ENCODE results near the gene POU2AF3.

Gene POU2AF3

DNA sequence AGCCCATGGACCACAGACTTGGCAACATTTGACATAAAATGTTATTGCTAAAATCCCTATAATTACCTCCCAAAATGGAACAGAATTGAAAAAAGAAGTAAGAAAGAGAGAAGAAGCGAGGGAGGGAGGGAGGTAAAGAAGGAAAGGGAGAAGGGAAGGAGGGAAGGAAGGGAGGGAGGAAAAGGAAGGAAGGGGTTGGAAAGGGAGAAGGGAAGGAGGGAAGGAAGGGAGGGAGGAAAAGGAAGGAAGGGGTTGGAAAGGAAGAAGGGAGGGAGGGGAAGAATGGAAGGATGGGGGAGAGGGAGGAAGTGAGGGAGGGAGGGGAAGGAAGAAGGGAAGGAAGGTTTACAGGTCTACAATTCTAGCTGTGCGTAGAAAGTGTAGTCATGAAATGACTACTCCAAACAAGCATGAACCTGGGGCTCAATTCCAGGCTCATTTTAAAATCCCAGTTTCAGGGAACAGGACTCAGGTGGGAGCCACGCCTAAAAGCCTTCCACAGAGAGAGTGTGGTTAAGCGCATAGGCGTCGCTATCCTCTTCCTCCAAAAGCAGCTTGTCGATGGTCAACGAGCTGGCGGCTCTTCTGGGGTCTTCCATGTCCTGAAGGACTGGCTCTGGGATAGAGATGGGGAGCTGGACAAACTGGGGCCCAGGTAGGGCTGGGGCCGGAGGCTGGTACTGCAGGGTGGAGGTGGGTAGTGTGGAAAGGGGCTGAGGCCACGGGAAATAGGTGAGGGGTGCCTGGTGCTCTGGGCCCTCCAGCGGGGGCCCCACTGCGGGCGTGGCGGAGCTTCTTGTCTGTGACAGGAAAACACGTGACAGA lies 55.6 kb downstream of the POU2AF3 start:
- no peak for DNase-seq

DNA sequence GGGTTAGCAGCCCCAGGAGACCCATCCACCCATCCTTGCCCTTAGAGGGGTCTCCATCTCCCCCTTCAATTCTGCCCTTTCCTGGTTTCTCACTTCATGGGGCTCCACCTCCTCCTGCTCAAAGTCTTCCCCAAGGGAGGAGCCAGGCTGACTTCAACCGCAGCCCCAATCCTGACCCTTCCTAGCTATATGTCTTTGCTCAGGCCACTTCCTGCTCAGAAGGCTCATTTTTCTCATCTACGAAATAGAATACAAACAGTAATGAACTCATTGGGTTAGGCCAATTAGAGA lies 56.2 kb downstream of the POU2AF3 start:
- no peak for DNase-seq

DNA sequence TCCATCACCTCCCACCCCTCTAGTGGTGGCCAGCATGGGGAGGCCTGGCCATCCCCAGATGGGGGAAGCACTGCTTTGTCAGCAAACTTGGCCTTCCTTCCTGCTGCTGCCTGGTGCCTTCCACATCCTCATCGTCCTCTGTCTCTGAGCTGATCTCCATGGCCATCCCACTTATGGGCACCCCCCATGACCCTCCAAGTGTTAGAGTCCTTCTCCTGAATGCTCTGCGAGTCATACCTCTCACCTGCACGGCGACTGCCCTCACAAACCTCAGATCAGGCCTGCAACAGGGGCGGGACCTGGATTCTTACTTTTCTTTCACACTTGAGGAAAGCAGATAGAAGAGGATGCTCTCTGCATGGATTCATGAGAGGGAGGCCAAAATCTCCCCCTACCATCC lies 56.8 kb downstream of the POU2AF3 start:
- no peak for DNase-seq

DNA sequence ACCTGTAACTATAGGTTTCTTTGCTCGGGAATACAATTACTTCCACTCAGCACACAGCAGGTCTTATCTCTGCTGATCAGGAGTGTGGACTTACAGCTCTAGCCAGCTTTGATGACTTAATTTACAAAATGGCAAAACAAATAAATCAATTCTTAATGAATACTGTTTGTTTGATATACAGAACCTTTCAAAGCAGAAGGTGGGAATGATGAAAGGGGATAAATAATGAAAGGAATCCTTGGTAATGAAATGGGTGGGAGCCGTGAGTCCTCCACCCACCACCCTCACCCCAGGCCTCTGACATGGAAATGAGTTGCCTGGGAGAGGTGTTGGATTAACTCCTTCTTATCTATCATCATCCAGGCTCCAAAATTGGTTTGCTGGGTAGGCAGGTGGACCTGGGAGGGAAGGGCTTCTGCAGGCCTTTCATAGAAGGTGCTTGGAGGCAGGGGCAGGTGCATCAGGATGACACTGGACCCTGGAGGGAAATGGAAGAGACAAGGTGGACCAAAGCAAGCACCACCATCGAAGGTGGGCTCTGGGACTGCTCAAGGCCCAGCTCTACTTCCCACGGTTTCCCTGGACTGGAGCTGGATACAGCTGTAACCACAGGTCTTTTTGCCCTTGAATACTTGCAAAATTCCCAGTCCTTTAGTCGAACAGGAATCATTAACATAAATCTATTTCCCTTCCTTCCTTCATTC lies 57.8 kb downstream of the POU2AF3 start:
- no peak for DNase-seq

DNA sequence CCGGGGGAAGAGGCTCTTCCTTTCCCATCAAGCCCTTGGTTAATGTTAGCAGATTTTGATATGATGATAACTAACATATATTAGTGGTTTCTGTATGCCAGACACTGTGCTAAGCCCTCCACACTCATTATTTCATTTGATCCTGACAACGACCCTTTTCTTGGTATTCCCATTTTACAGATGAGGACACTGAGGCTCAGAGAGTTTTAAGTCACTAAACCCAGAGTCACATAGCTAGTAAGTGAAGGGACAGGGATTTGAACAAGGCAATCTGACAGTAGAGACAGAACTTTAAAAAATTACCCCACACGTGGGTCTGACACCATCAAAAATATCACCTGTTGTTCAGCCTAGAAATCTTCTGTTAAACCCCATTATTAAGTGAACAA lies 58.3 kb downstream of the POU2AF3 start:
- no peak for DNase-seq

DNA sequence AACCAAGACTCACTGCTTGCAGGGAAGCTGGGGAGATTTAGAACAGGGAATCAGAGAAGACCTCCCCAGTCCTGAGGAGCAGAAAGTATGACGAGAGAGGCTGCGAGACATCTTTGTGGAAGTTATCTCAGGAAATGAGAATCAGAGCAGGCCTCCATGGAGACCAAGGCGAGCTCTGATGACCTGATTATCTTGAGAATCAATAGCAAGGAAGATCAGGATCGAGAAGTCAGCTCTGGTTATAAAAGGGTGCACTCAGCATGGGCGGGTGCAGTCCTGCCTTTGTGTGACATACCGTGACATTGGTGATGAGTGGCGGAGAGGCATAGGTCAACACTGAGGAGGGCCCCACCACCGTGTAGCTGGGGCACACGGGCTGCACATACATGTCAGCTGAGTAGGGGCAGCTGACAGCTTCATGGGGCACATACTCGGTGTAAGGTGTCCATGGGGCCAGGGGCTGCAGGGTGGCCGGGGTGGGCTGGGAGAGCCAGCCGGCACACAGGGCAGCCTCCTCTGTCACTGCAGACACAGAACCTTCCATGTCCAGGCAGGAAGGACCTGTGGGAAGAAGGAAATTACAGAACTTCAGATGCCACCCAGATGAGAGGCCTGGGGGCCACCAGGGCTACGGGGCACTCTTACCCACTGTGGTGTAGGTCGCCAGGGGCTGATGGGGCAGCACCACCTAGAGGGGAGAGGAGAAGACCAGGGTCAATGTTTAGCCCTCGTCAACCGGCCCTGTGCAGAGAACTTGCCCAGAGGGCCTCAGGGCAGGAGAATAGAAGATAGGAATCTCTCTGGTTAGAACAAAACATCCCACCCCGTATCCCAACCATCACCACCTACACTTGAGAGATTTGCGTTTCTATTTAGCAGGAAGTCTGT lies 59.0 kb downstream of the POU2AF3 start:
- DNase-seq = no peak
